Endodermal cell (in vitro differentiated cells): ENCODE data around the gene MPPED2. TPM values are rescaled to one million over a fixed set of nuclear protein-coding genes. Genes with fewer than 3 reads are reported as not detected.

ENCODE experiments used
- DNase-seq: peaks from one replicate; pipeline ENCODE4 v3.0.0-alpha.2; 2017
- H3K27ac ChIP-seq: 2 replicates; pipeline ENCODE4 v1.5.1; 2013; ENCODE audit warnings: mild to moderate bottlenecking, low read depth, low read length, moderate library complexity
- H3K27me3 ChIP-seq: 2 replicates; pipeline ENCODE4 v1.6.1; 2013; ENCODE audit warnings: mild to moderate bottlenecking, low read length, moderate library complexity; ENCODE audit not compliant: insufficient read depth, control insufficient read depth, poor library complexity, severe bottlenecking
- H3K36me3 ChIP-seq: 2 replicates; pipeline ENCODE4 v1.7.0; 2013; ENCODE audit warnings: mild to moderate bottlenecking, low read length, moderate library complexity; ENCODE audit not compliant: control insufficient read depth, insufficient read depth
- H3K4me1 ChIP-seq: one replicate; pipeline ENCODE4 v1.7.0; 2013; ENCODE audit warnings: low read length; ENCODE audit not compliant: control insufficient read depth, insufficient read depth
- H3K4me3 ChIP-seq: 2 replicates; pipeline ENCODE4 v1.5.1; 2013; ENCODE audit warnings: mild to moderate bottlenecking, low read length, moderate library complexity
- H3K9ac ChIP-seq: 2 replicates; pipeline ENCODE4 v1.6.1; 2013; ENCODE audit warnings: mild to moderate bottlenecking, low read length, moderate library complexity; ENCODE audit not compliant: poor library complexity, severe bottlenecking; ENCODE audit errors: extremely low read depth
- H3K9me3 ChIP-seq: 2 replicates; pipeline ENCODE4 v1.6.1; 2013; ENCODE audit warnings: mild to moderate bottlenecking, low read length, moderate library complexity; ENCODE audit not compliant: control insufficient read depth
- H3K27ac Mint-ChIP-seq: 2 replicates; pipeline ENCODE4 v1.8.0; 2020; ENCODE audit warnings: mixed read lengths
- H3K27me3 Mint-ChIP-seq: 2 replicates; pipeline ENCODE4 v1.8.0; 2021; ENCODE audit warnings: mild to moderate bottlenecking, mixed read lengths; ENCODE audit not compliant: insufficient read depth
- H3K36me3 Mint-ChIP-seq: 2 replicates; pipeline ENCODE4 v1.8.0; 2020; ENCODE audit warnings: low read depth, mixed read lengths
- H3K4me1 Mint-ChIP-seq: 2 replicates; pipeline ENCODE4 v1.8.0; 2020; ENCODE audit warnings: mixed read lengths
- H3K4me3 Mint-ChIP-seq: 2 replicates; pipeline ENCODE4 v1.8.0; 2020; ENCODE audit warnings: mild to moderate bottlenecking, moderate library complexity, mixed read lengths
- H3K9me3 Mint-ChIP-seq: 2 replicates; pipeline ENCODE4 v1.8.0; 2020; ENCODE audit warnings: mild to moderate bottlenecking, mixed read lengths
- CTCF ChIP-seq: fragments of 200-600 bp; sonication (generic); conservative IDR thresholded peaks from 2 replicates; pipeline ENCODE4 v1.5.0; 2021; ENCODE audit warnings: antibody characterized with exemption, mild to moderate bottlenecking
- WGBS, 2 experiments: methylation state at CpG; one replicate each; pipeline versions ENCODE4 v1.1.5 to v1.1.7; 2013; ENCODE audit warnings: missing lambda C conversion rate in 2 of 2, mixed read lengths in 1 of 2; ENCODE audit not compliant: insufficient coverage in 1 of 2, insufficient read length in 1 of 2; 5-methylcytosine and 5-hydroxymethylcytosine counted together
- total RNA-seq, 2 donors: library from RNA; stranded (reverse); fragmentation: NEBNext Ultra II Directional in 1 of 2; extraction: Animal tissue kit (Norgen Biotek cat#: 25700) in 1 of 2; gene quantifications; 2 replicates in 1 of 2; 3 replicates in 1 of 2; pipeline ENCODE4 v1.2.1, GENCODE V29; 2021

The MPPED2 gene
- total RNA-seq, 2 donors from 2014 or later, result 1.5 to 16.4 TPM

GRCh38 chr11:30567120-30567519 lies 19.0 kb downstream of the MPPED2 start:
- Mint-ChIP-seq H3K27me3 (no peaks in the 10 kb centered on the region), H3K36me3 (peaks cover 13% of the 10 kb centered on the region), H3K27ac (no peak overlapping the region), H3K4me1 (peaks cover 41% of the 10 kb centered on the region), H3K9me3 (peaks cover 13% of the 10 kb centered on the region), H3K4me3 (no peak overlapping the region)
- H3K27ac ChIP-seq, result no peak overlapping the region
- WGBS, 2 experiments, result 83 to 91% methylated on average over 5 of the region's 5 CpGs
- no peaks in the 10 kb centered on the region for H3K27me3 ChIP-seq
- no peaks in the 10 kb centered on the region for H3K4me1 ChIP-seq
- no peak overlapping the region for H3K4me3 ChIP-seq
- TF ChIP-seq CTCF, result no peak
- no peak for DNase-seq
- H3K9ac ChIP-seq, result no peak overlapping the region
- peaks cover 6% of the 10 kb centered on the region for H3K36me3 ChIP-seq
- H3K9me3 ChIP-seq, result peaks cover 9% of the 10 kb centered on the region

- DNase-seq, result no peak
- Mint-ChIP-seq H3K4me3 (no peak overlapping the region), H3K27me3 (no peaks in the 10 kb centered on the region), H3K9me3 (peaks cover 13% of the 10 kb centered on the region), H3K27ac (no peak overlapping the region), H3K36me3 (peaks cover 13% of the 10 kb centered on the region), H3K4me1 (peaks cover 41% of the 10 kb centered on the region)
- H3K27ac ChIP-seq, result no peak overlapping the region
- no peaks in the 10 kb centered on the region for H3K4me1 ChIP-seq
- no peaks in the 10 kb centered on the region for H3K27me3 ChIP-seq
- peaks cover 6% of the 10 kb centered on the region for H3K36me3 ChIP-seq
- no peak for TF ChIP-seq CTCF
- H3K4me3 ChIP-seq, result no peak overlapping the region
- peaks cover 9% of the 10 kb centered on the region for H3K9me3 ChIP-seq
- H3K9ac ChIP-seq, result no peak overlapping the region
- 95% methylated on average over 2 of the region's 3 CpGs; no CpG with 5 or more reads in 1 of the 2 experiments for WGBS, 2 experiments
These were observed 19.7 kb downstream of the MPPED2 start for GRCh38 chr11:30566482-30566881.

DNA sequence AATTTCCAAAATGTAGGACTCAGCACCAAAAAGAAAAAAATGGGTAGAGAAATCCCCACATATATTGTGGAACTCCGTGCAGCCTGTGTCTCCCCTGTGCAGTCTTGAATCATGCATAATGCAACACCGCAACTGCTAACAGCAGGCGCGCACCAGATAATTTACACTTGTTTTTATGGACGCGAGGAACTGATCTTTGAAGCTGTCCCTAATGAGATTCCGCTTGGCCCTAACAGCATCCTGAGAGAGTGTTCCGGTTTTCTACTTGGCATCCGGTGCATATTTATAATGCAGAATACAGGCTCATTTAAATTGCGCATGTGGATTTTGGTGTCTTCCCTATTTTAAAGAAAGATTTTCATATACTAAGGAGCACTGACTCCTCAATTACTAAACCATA lies 21.1 kb downstream of the MPPED2 start:
- Histone ChIP-seq H3K36me3 (peaks cover 6% of the 10 kb centered on the region), H3K4me3 (no peak overlapping the region), H3K9me3 (peaks cover 9% of the 10 kb centered on the region), H3K27me3 (no peaks in the 10 kb centered on the region), H3K4me1 (peaks cover 2% of the 10 kb centered on the region), H3K27ac (no peak overlapping the region), H3K9ac (no peak overlapping the region)
- 81 to 90% methylated on average over 7 to 10 of the region's 10 CpGs for WGBS, 2 experiments
- peaks cover 13% of the 10 kb centered on the region for H3K9me3 Mint-ChIP-seq
- H3K27me3 Mint-ChIP-seq, result no peaks in the 10 kb centered on the region
- H3K36me3 Mint-ChIP-seq, result peaks cover 13% of the 10 kb centered on the region
- H3K27ac Mint-ChIP-seq, result peak overlapping the region; percentile 63
- H3K4me3 Mint-ChIP-seq, result no peak overlapping the region
- DNase-seq, result no peak
- TF ChIP-seq CTCF, result no peak
- H3K4me1 Mint-ChIP-seq, result peaks cover 48% of the 10 kb centered on the region
